CD4-positive, alpha-beta T cell treated with Interleukin-10 for 1 hour (primary cell): ENCODE measurements around the gene HBP1.
"Not testable (repeated sequence)": the region's sequence is repeated elsewhere in the genome, so short reads cannot be mapped to it uniquely, and the experiment has no call there.

ENCODE experiments used
- DNase-seq: peaks from one replicate; pipeline ENCODE4 v3.0.0-alpha.2; 2020

The HBP1 gene

DNA sequence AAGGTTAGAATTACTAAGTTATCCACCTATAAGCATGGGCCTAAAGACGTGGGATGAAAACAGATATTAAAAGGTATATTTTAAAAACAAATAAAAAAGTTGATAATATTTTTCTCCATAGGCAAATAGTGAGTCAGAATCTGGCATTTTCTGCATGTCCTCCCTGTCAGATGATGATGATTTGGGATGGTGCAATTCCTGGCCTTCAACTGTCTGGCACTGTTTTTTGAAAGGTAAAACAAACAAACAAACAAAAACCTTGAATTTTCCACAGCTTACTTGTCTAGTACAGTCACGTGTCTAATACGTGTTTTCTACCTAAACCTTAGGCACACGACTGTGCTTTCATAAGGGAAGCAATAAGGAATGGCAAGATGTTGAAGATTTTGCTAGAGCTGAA, 17.4 kb downstream of the HBP1 start:
- no peak for DNase-seq

DNA sequence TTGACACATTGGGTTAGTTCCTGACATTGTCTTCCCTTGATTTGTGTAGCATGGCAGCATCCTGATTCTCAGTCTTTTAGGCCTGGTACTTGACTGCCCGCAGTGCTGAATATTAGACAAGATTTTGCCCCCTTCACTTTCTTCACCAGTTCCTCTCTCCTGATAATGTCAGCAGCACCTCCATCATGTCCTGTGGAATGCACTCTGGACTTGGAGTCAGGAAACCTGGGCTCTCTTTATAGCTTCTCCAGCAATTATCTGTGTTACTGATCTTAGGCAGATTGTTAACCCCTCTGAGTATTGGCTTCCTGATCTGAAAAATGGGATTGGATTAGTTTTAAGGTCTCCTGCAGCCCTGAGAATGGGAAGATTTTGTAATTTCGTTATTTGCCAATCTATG, 19.0 kb downstream of the HBP1 start:
- no peak for DNase-seq

DNA sequence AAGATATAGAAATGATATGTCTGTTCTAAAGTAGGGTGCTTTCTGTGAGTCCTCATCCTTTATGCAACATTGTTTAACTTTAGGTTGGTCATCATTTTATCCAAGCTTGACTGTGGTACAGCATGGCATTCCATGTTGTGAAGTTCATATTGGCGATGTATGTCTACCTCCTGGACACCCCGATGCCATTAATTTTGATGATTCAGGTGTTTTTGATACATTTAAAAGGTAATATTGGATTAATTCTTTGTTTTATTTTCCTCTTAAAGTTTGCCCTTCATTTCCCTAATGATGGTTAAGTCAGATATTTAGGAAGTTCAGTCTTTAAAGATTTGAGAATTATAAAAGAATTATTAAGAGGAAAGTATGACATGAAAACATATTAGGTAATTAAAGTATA, 21.3 kb downstream of the HBP1 start:
- no peak for DNase-seq

DNA sequence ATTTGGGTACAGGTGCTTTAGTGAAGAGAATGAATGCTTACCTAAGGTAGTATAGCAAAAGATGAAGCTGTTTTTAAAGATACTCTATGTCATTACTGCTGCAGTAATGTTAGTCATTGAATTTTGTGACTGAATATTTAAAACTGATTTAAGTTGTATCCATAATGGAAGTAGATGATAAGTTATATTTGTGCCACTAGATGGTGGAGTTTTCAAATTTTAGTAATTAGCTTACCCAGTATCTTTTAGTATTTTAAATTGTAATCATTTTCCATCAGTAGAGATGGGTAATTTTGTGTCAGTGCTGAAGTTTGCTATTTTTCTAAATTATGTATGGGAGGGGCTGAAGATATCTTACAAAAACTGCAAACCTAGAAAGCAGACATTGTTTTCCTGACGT, 25.2 kb downstream of the HBP1 start:
- DNase-seq: no peak

DNA sequence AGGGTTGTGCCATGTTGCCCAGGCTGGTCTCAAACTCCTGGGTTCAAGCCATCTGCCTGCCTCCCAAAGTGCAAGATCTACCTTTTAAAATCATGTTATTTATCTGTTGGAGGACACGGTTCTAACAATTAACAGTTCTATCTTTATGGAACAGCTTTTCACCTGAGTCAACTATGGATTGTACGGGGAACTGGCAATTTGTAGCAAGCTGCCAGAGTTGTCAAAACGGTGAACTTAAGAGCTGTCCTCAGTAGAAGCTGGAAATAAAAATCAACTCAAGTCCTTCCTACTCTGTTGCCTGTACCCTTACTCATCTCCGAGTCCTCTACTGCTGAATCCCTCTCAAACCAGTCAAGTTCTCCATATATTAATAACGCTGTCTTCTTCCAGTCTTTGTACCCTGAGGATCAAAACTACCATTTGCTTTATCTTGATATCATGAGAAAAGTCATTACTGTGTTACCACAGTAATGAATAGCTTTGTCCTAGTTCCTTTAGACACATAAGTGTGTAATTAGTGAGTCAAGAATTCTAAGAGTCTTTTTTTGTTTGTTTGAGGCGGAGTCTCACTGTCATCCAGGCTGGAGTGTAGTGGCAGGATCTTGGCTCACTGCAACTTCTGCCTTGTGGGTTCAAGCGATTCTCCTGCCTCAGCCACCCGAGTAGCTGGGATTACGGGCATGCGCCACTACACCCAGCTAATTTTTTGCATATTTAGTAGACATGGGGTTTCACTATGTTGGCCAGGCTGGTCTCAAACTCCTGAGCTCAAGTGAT, 28.2 kb downstream of the HBP1 start:
- no peak for DNase-seq

DNA sequence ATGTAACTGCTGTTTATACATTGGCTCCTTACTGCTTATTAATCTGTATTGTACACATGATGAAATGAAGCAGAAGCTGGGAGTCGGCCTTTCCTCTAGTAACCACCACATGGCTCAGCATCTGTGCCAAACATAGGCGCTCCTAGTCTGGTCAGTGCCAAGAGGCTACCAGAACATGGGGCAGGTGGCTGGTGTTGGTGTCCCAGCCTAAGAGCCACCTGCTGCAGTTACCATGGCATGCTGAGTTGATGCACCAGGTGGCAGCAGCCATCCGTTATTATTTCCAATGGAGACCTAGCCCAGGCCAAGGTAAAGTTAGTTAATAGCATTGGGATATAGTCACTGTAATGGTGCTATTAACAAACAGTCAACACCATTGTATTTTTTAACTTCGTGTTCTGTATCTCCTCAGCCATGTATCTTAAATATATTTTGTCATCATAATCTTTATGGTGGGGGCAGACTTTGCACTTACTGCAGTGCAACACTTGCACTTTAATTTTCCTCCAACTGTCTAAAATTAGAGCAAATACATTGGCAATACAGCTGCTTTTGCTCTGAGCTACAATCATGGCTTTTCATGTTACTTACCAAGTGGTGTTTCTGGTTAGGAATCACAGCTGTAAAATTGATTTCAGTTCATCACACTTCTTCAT, 33.1 kb downstream of the HBP1 start:
- peak; percentile 23 for DNase-seq

DNA sequence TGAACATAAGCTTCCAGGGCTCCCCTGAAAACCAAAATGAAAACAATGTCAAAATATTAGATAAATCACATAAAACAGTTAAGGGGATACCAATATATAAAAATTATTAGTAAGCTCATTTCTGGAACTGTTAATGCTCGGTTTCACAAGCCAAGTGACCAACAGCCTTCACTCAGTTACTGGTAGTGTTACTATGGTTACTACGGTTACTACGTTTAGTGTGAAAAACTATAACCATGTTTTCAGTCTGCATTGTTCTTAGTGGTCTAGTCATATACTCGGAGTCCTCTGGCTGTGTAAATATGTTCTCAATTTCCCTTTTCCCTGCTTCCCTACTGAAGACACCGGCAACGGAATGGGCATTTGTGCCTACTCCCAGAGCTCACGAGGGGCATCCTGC, 34.8 kb downstream of the HBP1 start:
- DNase-seq: no peak

DNA sequence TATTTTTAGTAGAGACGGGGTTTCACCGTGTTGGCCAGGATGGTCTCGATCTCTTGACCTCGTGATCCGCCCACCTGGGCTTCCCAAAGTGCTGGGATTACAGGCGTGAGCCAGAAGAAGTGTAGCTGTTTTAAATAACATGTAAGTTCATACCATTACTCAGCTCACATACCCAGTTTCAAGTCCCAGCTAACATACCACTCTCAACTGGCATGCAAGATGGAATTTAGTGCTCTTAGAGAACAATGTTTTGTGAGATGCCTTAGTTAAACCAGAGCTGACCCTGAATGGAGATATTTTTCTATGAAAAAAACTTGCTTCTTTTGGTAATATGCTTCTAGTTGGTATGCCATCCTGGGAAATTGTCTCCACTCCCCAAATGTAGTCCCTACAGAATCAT, 37.3 kb downstream of the HBP1 start:
- DNase-seq: no peak

DNA sequence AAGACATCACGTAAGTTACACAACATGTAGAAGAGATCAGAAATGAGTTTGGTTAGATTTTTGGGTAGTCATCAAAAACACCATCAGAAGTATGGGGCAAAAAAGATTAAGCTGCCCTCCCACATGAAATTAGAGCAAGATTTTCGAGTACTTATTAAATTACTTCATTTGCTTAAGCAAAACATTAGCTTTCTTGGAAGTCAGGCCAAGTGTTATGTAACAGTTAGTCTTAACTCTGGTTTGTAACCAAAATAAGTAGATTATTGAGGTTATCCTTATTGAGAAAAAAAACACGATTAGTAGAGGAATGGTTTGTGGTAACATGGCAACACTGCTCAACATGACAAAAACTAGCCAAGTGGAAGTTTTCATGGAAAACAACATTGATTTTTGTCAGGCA, 37.9 kb downstream of the HBP1 start:
- DNase-seq: no peak

DNA sequence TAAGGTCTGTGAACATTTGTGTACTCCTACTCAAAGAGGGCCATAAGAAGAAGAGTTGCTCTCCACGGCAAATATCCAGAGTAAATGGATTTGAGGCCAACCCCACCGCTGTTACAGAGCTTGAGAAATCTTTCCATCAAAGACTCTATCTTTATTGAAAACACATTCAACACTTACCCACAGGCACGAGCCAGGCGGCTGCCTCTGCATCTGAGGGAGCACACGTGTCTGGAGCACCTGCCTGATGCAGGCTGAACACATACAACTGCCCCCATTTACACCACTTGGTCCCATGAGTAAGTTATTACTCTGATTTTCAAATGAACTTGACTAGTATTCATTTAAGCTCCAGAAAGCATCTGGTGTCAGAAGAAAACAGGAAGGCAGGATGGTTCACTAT, 38.7 kb downstream of the HBP1 start:
- DNase-seq: no peak

DNA sequence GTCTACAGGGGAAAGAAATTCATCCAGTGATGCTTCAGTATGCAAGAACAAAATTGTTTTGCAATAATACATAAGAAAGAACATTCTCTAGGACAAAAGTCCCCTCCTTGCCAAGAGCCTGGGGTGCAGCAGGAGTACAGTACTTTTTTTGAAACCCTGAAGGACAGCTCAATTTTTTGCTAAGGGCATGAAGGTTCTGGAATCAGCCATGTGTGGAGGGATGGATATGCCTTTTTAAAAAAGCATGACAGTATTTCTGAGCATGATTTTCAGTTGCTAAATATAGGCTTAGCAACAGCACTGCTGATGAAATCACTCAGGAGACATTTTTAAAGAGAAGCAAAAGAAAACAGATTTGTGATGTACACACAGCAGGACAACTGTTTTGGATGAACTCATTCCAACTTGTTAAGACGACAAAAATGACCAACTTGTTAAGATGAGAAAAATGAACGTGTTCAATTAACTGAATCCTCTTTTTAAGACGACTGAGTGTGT, 39.3 kb downstream of the HBP1 start:
- no peak for DNase-seq

DNA sequence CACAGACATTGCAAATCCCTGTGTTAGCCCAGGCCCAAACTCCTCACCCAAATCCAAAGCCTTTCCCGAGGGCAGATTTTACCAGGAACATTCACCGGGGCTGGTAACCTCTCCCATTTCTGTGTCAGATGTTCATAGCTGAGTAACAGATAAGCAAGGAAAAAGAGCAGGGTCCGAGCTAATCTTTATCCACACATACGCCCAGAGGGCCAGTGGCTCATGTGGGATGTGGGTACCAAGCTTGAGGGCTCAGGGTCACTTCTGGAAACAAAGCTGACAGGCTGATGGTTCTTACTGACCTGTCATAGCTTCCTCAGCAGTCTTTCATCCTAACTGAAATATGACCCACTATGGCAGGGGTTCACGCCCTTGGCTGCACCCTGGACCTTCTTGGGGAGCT, 39.8 kb downstream of the HBP1 start:
- DNase-seq: no peak

DNA sequence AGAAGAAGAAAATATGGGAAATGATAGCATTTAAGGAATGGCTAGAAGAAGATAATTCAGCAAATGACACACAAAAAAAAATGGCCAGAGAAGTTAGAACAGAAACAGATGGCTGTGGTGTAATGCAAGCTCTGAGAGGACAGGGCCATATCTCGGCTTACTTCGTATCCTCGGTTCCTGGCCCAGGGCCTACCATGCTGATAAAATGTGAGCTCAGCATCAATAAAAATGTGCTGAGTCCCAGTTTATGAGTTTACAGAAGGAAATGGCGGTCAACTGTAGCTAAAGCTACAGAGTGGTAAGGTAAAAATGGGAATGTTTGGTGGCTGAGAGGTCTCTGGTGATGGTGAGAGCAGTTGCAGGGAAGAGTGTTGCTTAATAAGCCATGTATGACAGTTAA, 40.8 kb downstream of the HBP1 start:
- DNase-seq: no peak

DNA sequence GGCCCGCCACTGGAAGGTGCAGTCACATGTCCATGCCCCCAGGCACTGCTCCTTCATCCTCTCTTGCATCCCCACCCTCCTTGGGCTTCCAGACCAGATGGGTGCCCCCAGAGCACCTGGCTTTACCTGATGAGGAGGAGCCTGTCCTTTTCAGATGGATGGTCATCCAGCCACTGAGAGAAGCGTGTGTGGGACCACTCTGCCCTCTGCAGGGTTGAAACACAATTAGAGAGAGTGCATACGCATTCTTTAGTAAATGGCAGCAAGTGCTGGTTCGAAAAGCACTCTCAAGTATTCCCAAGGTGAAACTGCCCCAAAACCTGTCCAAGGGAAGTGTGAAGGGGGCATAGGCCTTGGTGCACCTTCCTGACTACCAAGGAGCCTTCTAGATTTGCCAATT, 41.6 kb downstream of the HBP1 start:
- DNase-seq: no peak

DNA sequence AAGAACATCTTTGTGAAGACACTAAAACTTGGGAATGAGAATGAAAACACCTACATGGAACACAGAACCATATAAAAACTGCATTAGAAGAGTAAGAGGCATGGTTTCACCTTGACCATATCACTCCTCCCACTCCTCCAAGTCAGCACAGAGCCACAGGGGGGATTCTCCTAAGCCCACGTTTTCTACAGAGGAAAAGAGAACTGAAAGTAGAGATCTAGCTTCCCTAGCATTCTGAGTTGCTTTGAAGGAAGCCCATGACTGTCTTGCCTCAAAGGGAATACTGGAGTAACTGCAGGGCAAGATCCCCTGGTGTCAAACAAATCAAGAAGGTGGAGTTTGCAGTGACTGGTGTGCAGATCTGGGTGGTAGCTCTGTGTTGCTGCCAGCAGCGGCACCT, 43.9 kb downstream of the HBP1 start:
- no peak for DNase-seq

DNA sequence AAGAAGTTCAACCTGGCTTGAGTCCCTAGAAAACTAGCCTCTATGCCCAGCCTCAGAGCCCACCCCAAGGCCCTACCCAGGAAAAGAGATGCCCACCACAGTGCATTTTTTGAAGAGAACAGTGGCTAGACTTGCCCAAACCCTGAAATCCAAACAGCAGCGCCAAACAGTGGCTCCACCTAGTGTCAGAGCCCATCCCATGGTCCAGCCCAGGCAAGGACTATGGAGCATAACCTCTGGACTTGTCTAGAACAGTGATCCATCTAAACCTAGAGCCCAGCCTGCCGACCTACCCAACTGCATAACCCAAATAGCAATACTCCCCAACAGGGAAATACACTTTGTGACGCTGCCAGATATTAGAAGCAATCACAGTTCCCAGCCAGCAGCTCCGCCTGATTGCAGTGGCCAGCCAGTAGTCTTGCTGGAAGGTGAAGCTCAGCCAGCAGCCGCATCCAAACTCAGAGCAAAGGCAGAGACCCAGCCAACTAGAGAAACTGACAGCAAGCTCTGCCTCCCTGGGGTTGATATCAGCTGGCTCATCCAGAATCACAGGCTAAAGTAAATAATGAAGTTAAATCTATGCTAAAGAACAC, 44.5 kb downstream of the HBP1 start:
- DNase-seq: no peak

DNA sequence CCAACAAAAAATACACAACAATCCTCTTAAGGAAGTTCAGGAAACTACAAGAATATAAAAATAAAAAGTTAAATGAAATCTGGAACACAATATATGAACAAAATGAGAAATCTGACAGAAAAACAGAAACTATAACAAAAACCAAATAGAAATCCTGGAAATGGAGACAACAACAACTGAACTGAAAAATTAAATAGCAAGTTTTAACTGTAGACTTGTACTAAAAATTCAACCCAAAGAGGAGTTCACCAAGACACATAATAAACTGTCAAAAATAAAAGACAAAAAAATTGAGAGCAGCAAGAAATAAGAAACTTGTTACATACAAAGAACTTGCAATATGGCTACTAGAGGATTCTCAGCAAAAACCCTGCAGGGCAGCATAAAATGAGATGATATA, 45.1 kb downstream of the HBP1 start:
- DNase-seq: no peak

DNA sequence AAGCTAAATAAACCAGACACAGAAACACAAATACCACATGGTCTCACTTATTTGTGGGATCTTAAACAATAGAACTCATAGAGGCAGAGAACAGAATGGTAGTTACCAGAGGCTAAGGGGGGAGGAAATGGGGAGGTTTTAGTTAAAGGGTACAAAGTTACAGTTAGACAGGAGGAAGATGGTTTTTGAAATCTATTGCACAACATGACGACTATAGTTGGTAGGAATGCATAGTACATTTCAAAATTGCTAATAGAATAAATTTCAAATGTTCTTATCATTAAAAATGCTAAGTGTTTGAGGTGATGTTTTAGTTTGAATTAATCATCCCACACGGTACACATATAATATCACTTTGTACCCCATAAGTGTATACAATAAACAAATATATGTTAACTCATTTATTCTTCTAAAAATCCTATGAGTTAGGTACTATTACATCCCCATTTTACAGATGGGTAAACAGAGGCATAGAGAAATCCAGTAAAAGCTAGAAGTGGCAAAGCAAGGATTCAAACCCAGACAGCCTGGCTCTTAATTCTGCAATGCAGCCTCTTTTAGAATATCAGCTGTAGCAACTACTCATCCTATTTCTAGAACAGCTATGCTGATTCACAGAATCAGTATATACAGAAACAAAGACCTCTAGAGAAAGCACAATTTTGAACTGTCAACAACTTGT, 50.9 kb downstream of the HBP1 start:
- DNase-seq: no peak

DNA sequence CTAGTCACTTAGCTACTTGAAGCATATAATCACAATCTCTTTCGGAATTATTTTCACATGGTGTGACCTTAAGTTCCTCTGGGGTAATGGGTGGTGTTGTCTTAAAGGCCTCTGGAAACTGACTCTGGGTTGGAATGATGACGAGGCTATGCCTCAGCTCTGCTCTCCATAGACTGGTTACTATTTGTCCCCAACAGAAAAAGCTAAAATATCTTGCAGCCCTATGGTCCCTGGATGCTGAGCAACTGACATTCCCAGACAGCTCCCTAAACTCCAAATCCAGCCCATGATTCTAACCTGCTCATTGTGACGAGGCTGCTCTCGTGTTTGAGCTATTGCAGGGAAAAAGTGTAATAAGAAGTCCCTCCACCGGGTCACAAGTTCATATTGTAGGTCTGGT, 51.6 kb downstream of the HBP1 start:
- no peak for DNase-seq

DNA sequence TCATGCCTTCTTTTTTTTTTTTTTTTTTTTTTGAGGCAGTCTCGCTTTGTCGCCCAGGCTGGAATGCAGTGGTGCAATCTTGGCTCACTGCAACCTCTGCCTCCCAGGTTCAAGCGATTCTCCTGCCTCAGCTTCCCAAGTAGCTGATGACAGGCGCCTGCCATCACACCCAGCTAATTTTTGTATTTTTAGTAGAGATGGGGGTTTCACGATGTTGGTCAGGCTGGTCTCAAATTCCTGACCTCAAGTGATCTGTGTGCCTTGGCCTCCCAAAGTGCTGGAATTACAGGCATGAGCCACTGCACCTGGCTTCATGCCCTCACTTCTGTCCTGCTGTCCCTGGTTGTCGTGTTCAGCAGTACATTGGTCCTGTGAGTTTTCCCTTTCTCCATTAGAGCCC, 52.0 kb downstream of the HBP1 start:
- DNase-seq: not testable (repeated sequence)

DNA sequence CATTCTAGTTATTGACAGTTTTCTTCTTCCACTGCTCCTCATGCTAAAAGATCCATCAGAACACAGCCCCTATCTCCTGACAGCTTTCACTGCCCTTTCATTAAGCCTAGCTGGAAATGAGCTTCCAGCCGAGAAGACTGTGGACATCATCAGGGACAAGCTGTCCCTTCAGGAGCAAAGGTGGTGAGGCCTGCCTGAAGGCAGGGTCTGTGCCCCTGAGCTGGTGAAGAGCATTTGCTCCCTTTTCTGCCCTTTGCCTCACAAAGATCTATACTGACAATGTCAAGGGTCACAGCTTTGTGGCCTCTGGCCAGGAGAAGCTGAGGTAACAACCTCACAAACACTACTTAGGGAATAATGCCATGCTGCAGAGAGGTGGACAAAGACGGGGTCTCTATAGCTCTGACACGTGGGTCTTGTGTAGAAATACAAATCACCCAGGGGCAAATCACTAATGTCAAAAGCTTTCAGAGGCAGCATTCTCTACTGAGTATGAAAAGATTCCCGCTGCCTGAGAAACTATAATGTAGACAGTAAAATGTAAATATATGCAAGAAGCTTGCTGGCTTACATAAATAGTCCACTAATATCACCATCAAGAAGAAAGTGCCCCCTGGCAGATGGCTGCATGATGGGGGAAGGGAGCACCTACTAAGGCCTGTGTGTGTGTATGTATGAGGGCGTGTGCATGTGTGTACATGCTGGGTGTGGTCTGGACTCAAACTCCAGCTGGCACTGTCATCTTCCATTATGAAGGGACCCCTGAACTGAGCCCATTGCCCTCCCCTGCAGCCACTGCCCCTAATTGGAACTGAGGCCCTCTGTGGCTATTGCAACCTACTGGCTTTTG, 55.8 kb downstream of the HBP1 start:
- DNase-seq: no peak

DNA sequence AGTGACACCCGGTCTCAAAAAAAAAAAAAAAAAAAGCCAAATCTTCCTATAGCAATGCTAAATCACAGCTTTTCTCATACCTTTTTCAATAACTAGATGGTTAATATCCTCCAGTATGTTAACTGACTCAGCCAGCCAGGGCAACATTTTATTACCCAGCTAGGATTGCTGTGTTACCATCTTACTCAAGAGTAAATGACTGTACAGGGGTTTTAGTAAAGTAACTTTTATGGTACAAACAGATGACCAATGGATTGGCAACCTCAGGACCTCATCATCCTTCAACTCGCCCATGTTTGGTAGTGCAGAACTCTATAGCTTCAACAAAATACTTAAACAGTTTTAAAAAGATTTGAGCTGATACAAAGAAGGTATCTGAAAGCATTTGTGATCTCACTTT, 59.5 kb downstream of the HBP1 start:
- DNase-seq: no peak

DNA sequence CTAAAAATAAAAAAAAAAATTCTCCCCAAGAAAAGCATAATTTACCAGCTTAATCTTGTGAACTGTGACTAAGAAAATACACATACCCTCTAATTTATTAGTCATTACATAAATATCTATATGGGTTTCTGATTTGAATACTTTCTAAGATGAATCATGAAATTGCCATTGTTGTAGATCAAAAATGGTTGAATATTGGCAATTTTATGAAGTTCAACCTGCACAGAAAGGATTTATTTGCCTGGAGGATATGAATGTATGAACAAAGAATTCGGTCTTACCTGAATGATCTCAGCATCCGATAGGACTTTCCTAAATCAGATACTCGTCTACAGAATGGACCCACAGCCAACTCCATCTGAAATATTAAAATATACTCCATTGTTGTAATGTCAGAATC, 61.5 kb downstream of the HBP1 start:
- no peak for DNase-seq
